CD4-positive, alpha-beta memory T cell (primary cell): ENCODE measurements around the gene MLPH. TPM values are rescaled to one million over a fixed set of nuclear protein-coding genes. Genes with fewer than 3 reads are reported as not detected.

Experiments used
- CTCF ChIA-PET: fragments of 350-600 bp; sonication (Branson Sonifier 250); formaldehyde crosslinking; loops from one replicate; lab custom pipeline; 2021; ENCODE audit warnings: inconsistent platforms; ENCODE audit not compliant: partially characterized antibody; lab: Charles Lee
- POLR2A ChIA-PET: fragments of 350-600 bp; sonication (Branson Sonifier 250); formaldehyde crosslinking; loops from one replicate; lab custom pipeline; 2021; ENCODE audit not compliant: partially characterized antibody; lab: Charles Lee
- DNase-seq, 5 donors: peaks; one replicate each; pipeline versions ENCODE4 v3.0.0 to v3.0.0-alpha.2; 2020 to 2022; ENCODE audit warnings: mixed read lengths in 1 of 5
- H3K27ac ChIP-seq: one replicate; pipeline ENCODE4 v1.7.0; 2013; ENCODE audit warnings: low read depth, low read length
- H3K27me3 ChIP-seq: 2 replicates; pipeline ENCODE4 v1.7.0; 2013; ENCODE audit warnings: mild to moderate bottlenecking, low read length, moderate library complexity; ENCODE audit not compliant: insufficient read depth
- H3K36me3 ChIP-seq: 2 replicates; pipeline ENCODE4 v1.7.0; 2013; ENCODE audit warnings: mild to moderate bottlenecking, low read length, moderate library complexity; ENCODE audit not compliant: insufficient read depth
- H3K4me1 ChIP-seq: 2 replicates; pipeline ENCODE4 v1.7.0; 2013; ENCODE audit warnings: mild to moderate bottlenecking, low read length, moderate library complexity; ENCODE audit not compliant: insufficient read depth
- H3K4me3 ChIP-seq, 2 donors: one replicate each; pipeline ENCODE4 v1.7.0; 2013; ENCODE audit warnings: low read length in 2 of 2, mild to moderate bottlenecking in 1 of 2
- H3K9me3 ChIP-seq, 2 donors: one replicate each; pipeline ENCODE4 v1.7.0; 2013; ENCODE audit warnings: low read length in 2 of 2, control low read depth in 1 of 2; ENCODE audit not compliant: control insufficient read depth in 1 of 2
- H3K27ac Mint-ChIP-seq, 7 donors: one replicate each; pipeline ENCODE4 v1.8.0; 2020 to 2021; ENCODE audit warnings: mixed read lengths in 7 of 7, mild to moderate bottlenecking in 6 of 7, inconsistent platforms in 3 of 7, moderate library complexity in 3 of 7
- H3K27me3 Mint-ChIP-seq, 2 donors: one replicate each; pipeline ENCODE4 v1.8.0; 2020 to 2021; ENCODE audit warnings: mixed read lengths in 2 of 2
- H3K36me3 Mint-ChIP-seq, 2 donors: one replicate each; pipeline ENCODE4 v1.8.0; 2020 to 2021; ENCODE audit warnings: mixed read lengths in 2 of 2, inconsistent platforms in 1 of 2, mild to moderate bottlenecking in 1 of 2
- H3K4me1 Mint-ChIP-seq, 4 donors: one replicate each; pipeline ENCODE4 v1.8.0; 2020 to 2021; ENCODE audit warnings: mixed read lengths in 4 of 4, mild to moderate bottlenecking in 1 of 4
- H3K4me3 Mint-ChIP-seq, 8 donors: one replicate each; pipeline ENCODE4 v1.8.0; 2020 to 2021; ENCODE audit warnings: mixed read lengths in 8 of 8, mild to moderate bottlenecking in 7 of 8, moderate library complexity in 6 of 8, inconsistent platforms in 3 of 8
- H3K9me3 Mint-ChIP-seq, 8 donors: one replicate each; pipeline ENCODE4 v1.8.0; 2020 to 2021; ENCODE audit warnings: mixed read lengths in 8 of 8, mild to moderate bottlenecking in 5 of 8, inconsistent platforms in 3 of 8, moderate library complexity in 1 of 8
- intact Hi-C: fragments of 100-400 bp; cut with micrococcal nuclease; formaldehyde crosslinking; loops from one replicate; pipeline ENCODE4 v1.15.1; 2023
- polyA plus RNA-seq, 2 donors: library from polyadenylated mRNA; unstranded; fragments of 300-500 nt; fragmentation: Illumina TruSeq; gene quantifications; one replicate each; pipeline ENCODE4 v1.2.3, GENCODE V29; 2021
- total RNA-seq, 2 experiments: library from RNA; stranded (reverse); gene quantifications; one replicate each; pipeline ENCODE4 v1.2.3, GENCODE V29; 2021

MLPH gene
- total and polyA plus RNA-seq, 4 experiments from 2014 or later: not detected

- Mint-ChIP-seq H3K9me3 (no peaks in the 10 kb centered on the region), H3K36me3 (no peaks in the 10 kb centered on the region), H3K27me3 (peaks cover 3 to 17% of the 10 kb centered on the region in 2 donors), H3K4me3 (no peak overlapping the region), H3K4me1 (no peaks in the 10 kb centered on the region), H3K27ac (no peak overlapping the region)
- no peaks in the 10 kb centered on the region for H3K9me3 ChIP-seq
- no peaks in the 10 kb centered on the region for H3K36me3 ChIP-seq
- CTCF ChIA-PET: interaction anchor here (1.8 kb wide), 1 partner anchor 27 kb away, joined by 5 read pairs; no protein-coding TSS in a partner anchor
- H3K27ac ChIP-seq: no peak overlapping the region
- DNase-seq: no peak
- intact Hi-C loops: no loop called here
- no peak overlapping the region for H3K4me3 ChIP-seq
- POLR2A ChIA-PET: no interaction called here
- H3K27me3 ChIP-seq: no peaks in the 10 kb centered on the region
- no peaks in the 10 kb centered on the region for H3K4me1 ChIP-seq
Measured at GRCh38 chr2:237539681-237540080, 52.6 kb downstream of the MLPH start.

GRCh38 chr2:237540223-237540775 is 53.2 kb downstream of the MLPH start:
- no peaks in the 10 kb centered on the region for H3K4me1 ChIP-seq
- DNase-seq: no peak
- no peaks in the 10 kb centered on the region for H3K27me3 ChIP-seq
- H3K27ac ChIP-seq: no peak overlapping the region
- no peaks in the 10 kb centered on the region for H3K9me3 ChIP-seq
- Mint-ChIP-seq H3K27me3 (peaks cover 3 to 16% of the 10 kb centered on the region in 2 donors), H3K27ac (no peak overlapping the region), H3K4me1 (no peaks in the 10 kb centered on the region), H3K4me3 (no peak overlapping the region), H3K9me3 (no peaks in the 10 kb centered on the region), H3K36me3 (no peaks in the 10 kb centered on the region)
- ChIA-PET POLR2A (interaction anchor here (0.5 kb wide), 1 partner anchor 462 kb away, joined by 3 read pairs; no protein-coding TSS in a partner anchor), CTCF (interaction anchor here (1.8 kb wide), 1 partner anchor 28 kb away, joined by 5 read pairs; no protein-coding TSS in a partner anchor)
- intact Hi-C loops: no loop called here
- H3K36me3 ChIP-seq: no peaks in the 10 kb centered on the region
- no peak overlapping the region for H3K4me3 ChIP-seq

DNA sequence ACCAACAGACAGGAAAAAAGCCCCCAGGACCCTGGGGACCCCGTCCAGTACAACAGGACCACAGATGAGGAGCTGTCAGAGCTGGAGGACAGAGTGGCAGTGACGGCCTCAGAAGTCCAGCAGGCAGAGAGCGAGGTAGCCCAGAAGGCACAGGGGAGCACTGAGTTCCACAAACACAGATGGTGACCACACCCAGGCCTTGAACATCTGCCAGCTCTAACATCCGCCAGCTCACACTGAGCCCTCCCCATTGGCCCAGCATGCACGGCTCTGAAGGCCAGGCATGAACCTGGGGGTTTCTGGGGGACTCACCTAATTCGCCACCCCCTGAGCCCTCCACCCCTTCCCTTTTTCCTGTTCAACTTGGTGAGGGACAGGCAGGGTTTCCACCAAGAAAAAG is 53.8 kb downstream of the MLPH start:
- Mint-ChIP-seq H3K27ac (no peak overlapping the region), H3K27me3 (peaks cover 3 to 15% of the 10 kb centered on the region in 2 donors), H3K36me3 (no peaks in the 10 kb centered on the region), H3K4me3 (no peak overlapping the region), H3K4me1 (no peaks in the 10 kb centered on the region), H3K9me3 (no peaks in the 10 kb centered on the region)
- ChIA-PET CTCF (interaction anchor here (1.8 kb wide), 1 partner anchor 28 kb away, joined by 5 read pairs; no protein-coding TSS in a partner anchor), POLR2A (interaction anchor here (0.5 kb wide), 1 partner anchor 462 kb away, joined by 3 read pairs; no protein-coding TSS in a partner anchor)
- H3K4me1 ChIP-seq: no peaks in the 10 kb centered on the region
- DNase-seq: no peak
- intact Hi-C loops: no loop called here
- no peaks in the 10 kb centered on the region for H3K9me3 ChIP-seq
- no peak overlapping the region for H3K4me3 ChIP-seq
- no peak overlapping the region for H3K27ac ChIP-seq
- H3K27me3 ChIP-seq: no peaks in the 10 kb centered on the region
- H3K36me3 ChIP-seq: no peaks in the 10 kb centered on the region

DNA sequence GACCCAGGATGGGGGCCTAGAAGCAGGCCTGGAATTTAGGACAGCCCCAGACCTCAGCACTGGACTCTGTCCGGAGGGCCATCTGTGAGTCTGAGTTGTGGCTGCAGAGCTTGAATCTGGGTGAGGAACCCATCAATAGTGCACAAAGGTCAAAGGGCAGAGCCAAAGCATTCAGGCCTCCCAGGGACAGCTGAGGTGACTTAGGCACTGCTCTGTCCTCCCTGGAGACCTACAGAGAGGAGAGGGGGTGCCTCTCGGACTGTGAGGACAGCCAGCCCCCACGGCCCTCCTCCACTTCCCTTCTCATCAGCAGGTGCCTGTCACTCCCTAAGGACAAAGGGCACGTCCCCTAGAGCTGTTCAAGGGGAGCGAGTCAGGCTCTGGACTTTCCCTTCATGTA is 54.2 kb downstream of the MLPH start:
- Histone ChIP-seq H3K9me3 (no peaks in the 10 kb centered on the region), H3K36me3 (no peaks in the 10 kb centered on the region), H3K4me3 (no peak overlapping the region), H3K4me1 (no peaks in the 10 kb centered on the region), H3K27ac (no peak overlapping the region), H3K27me3 (no peaks in the 10 kb centered on the region)
- Mint-ChIP-seq H3K27ac (peak overlapping the region in 1 of 7 donors; percentile 15), H3K4me1 (no peaks in the 10 kb centered on the region), H3K9me3 (no peaks in the 10 kb centered on the region), H3K36me3 (no peaks in the 10 kb centered on the region), H3K27me3 (peaks cover 3 to 13% of the 10 kb centered on the region in 2 donors), H3K4me3 (no peak overlapping the region)
- intact Hi-C loops: no loop called here
- no peak for DNase-seq
- POLR2A ChIA-PET: no interaction called here
- CTCF ChIA-PET: interaction anchor here (1.8 kb wide), 1 partner anchor 28 kb away, joined by 5 read pairs; no protein-coding TSS in a partner anchor

GRCh38 chr2:237542001-237542704 is 55.1 kb downstream of the MLPH start:
- Histone ChIP-seq H3K27me3 (no peaks in the 10 kb centered on the region), H3K4me1 (no peaks in the 10 kb centered on the region), H3K9me3 (no peaks in the 10 kb centered on the region), H3K27ac (no peak overlapping the region), H3K36me3 (no peaks in the 10 kb centered on the region), H3K4me3 (no peak overlapping the region)
- CTCF ChIA-PET: no interaction called here
- no peak overlapping the region for H3K4me3 Mint-ChIP-seq
- no peaks in the 10 kb centered on the region for H3K4me1 Mint-ChIP-seq
- H3K27me3 Mint-ChIP-seq: peaks cover 3 to 11% of the 10 kb centered on the region in 2 donors
- POLR2A ChIA-PET: no interaction called here
- no peaks in the 10 kb centered on the region for H3K9me3 Mint-ChIP-seq
- intact Hi-C loops: no loop called here
- no peaks in the 10 kb centered on the region for H3K36me3 Mint-ChIP-seq
- DNase-seq: no peak
- no peak overlapping the region for H3K27ac Mint-ChIP-seq

DNA sequence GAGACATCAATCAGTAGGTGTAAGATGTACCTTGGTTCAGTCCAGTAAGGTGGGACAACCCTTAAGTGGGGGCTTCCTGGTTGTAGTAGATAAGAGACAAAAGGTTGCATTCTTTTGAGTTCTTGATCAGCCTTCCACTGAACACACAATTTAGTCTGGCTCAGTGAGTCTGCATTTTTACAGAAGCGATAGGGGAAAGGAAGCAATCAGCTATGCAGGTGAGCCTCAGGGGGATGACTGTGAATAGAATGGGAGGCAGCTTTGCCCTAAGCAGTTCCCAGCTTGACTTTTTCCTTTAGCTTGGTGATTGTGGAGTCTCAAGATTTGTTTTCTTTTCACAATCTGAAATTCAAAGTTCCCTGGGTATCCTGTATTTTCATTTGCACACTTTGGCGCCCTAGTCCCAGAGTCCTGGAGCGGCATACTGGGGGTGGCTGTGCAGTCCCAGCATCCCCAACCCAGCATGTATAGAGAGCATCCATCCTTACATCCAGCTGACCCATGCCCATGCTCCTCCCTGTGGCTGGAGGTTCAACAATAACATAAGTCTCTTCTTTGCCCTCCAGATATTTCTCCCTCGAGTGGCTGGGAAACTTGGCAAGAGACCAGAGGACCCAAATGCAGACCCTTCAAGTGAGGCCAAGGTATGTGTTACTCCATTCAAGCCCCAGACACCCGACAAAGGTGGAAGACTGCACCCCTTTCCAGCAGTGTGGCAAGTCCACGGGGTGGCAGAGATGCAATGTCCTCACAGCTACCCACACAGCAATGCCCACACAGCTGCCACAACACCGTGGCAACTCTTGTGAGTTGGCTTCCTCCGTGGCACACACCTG is 59.2 kb downstream of the MLPH start:
- Histone ChIP-seq H3K36me3 (no peaks in the 10 kb centered on the region), H3K27ac (no peak overlapping the region), H3K9me3 (no peaks in the 10 kb centered on the region), H3K4me3 (no peak overlapping the region), H3K4me1 (no peaks in the 10 kb centered on the region), H3K27me3 (no peaks in the 10 kb centered on the region)
- Mint-ChIP-seq H3K27me3 (peaks cover 3% of the 10 kb centered on the region in 2 donors), H3K4me1 (no peaks in the 10 kb centered on the region), H3K27ac (no peak overlapping the region), H3K9me3 (no peaks in the 10 kb centered on the region), H3K4me3 (no peak overlapping the region), H3K36me3 (no peaks in the 10 kb centered on the region)
- DNase-seq: no peak
- POLR2A ChIA-PET: no interaction called here
- CTCF ChIA-PET: interaction anchor here (2.2 kb wide), 1 partner anchor 26 kb away, joined by 7 read pairs; no protein-coding TSS in a partner anchor
- intact Hi-C loops: no loop called here

- CTCF ChIA-PET: interaction anchor here (2.2 kb wide), 1 partner anchor 25 kb away, joined by 7 read pairs; no protein-coding TSS in a partner anchor
Measured at GRCh38 chr2:237546876-237547395, 59.9 kb downstream of the MLPH start.

More at GRCh38 chr2:237546876-237547395, 59.9 kb downstream of the MLPH start:
- Mint-ChIP-seq H3K27me3 (no peaks in the 10 kb centered on the region), H3K27ac (no peak overlapping the region), H3K9me3 (no peaks in the 10 kb centered on the region), H3K4me1 (no peaks in the 10 kb centered on the region), H3K4me3 (no peak overlapping the region), H3K36me3 (no peaks in the 10 kb centered on the region)
- POLR2A ChIA-PET: no interaction called here
- Histone ChIP-seq H3K4me1 (no peaks in the 10 kb centered on the region), H3K9me3 (no peaks in the 10 kb centered on the region), H3K4me3 (no peak overlapping the region), H3K27me3 (no peaks in the 10 kb centered on the region), H3K36me3 (no peaks in the 10 kb centered on the region), H3K27ac (no peak overlapping the region)
- DNase-seq: no peak
- intact Hi-C loops: no loop called here
